Body of pancreas (tissue), 4 donors: Measurements from ENCODE around the gene GNMT.

Experiments
- CTCF ChIP-seq, 7 experiments: fragments of 450-650 bp in 4 of 7; fragments of 200-600 bp in 3 of 7; sonication (generic) in 3 of 7; IDR thresholded peaks; one replicate each; pipeline ENCODE4 v1.5.1; 2016 to 2019; ENCODE audit warnings: antibody characterized with exemption in 7 of 7
- POLR2A ChIP-seq, 3 donors: fragments of 450-650 bp; IDR thresholded peaks; one replicate each; pipeline ENCODE4 v1.6.1; 2016; ENCODE audit warnings: antibody characterized with exemption in 3 of 3, mild to moderate bottlenecking in 2 of 3

- TF ChIP-seq CTCF (IDR thresholded peaks at IDR 0.05) (no peak), POLR2A (IDR thresholded peaks at IDR 0.05) (no peak)
Observed at GRCh38 chr6:42962096-42962495, 1.5 kb downstream of the GNMT start.
